SU-DHL-6 (cell line): Measurements from ENCODE around the gene M1AP.

Source experiments
- H2AFZ ChIP-seq: fragments of 200-600 bp; sonication (generic); 2 replicates; pipeline ENCODE4 v1.6.1; 2014; ENCODE audit warnings: low read depth, mild to moderate bottlenecking, moderate library complexity, mixed read lengths, antibody characterized with exemption, low read length; ENCODE audit not compliant: severe bottlenecking
- H3F3A ChIP-seq: fragments of 200-600 bp; shearing (Covaris generic); 2 replicates; pipeline ENCODE4 v1.6.0; 2016; ENCODE audit warnings: antibody characterized with exemption, mild to moderate bottlenecking; ENCODE audit not compliant: insufficient read depth
- H3K27ac ChIP-seq: fragments of 200-600 bp; sonication (generic); 2 replicates; pipeline ENCODE4 v1.5.1; 2016; ENCODE audit warnings: low read depth, mild to moderate bottlenecking, low read length, moderate library complexity, mixed read lengths
- H3K27me3 ChIP-seq: fragments of 200-600 bp; sonication (generic), shearing (Covaris generic); 2 replicates; pipeline ENCODE4 v1.6.0; 2014; ENCODE audit warnings: mild to moderate bottlenecking, low read length
- H3K36me3 ChIP-seq: fragments of 200-600 bp; sonication (generic); 2 replicates; pipeline ENCODE4 v1.6.1; 2014; ENCODE audit warnings: mild to moderate bottlenecking, low read length, mixed read lengths
- H3K4me2 ChIP-seq: fragments of 300-600, 200-600 bp; shearing (Covaris generic), sonication (generic); 2 replicates; pipeline ENCODE4 v1.6.0; 2014; ENCODE audit warnings: low read length, low read depth, mild to moderate bottlenecking; ENCODE audit not compliant: poor library complexity, severe bottlenecking
- H3K4me3 ChIP-seq: fragments of 200-600 bp; sonication (generic); 2 replicates; pipeline ENCODE4 v1.5.1; 2014; ENCODE audit warnings: antibody characterized with exemption, low read length, mild to moderate bottlenecking, mixed read lengths; ENCODE audit not compliant: insufficient read depth, poor library complexity, severe bottlenecking
- H3K79me2 ChIP-seq: fragments of 200-600 bp; sonication (generic); 2 replicates; pipeline ENCODE4 v1.6.1; 2014; ENCODE audit warnings: mild to moderate bottlenecking, low read length, moderate library complexity; ENCODE audit not compliant: insufficient read depth
- H3K9ac ChIP-seq: fragments of 200-600 bp; sonication (generic); 2 replicates; pipeline ENCODE4 v1.7.0; 2014; ENCODE audit warnings: mild to moderate bottlenecking, low read length
- H3K9me2 ChIP-seq: fragments of 200-600 bp; sonication (generic); replicated peaks from 2 replicates; pipeline ENCODE4 v1.6.1; 2014; ENCODE audit warnings: low read length; ENCODE audit not compliant: insufficient read depth
- H3K9me3 ChIP-seq: fragments of 200-600 bp; sonication (generic); 2 replicates; pipeline ENCODE4 v1.6.1; 2014; ENCODE audit warnings: low read length, mixed read lengths; ENCODE audit not compliant: insufficient read depth
- H4K20me1 ChIP-seq: fragments of 200-600 bp; sonication (generic); 2 replicates; pipeline ENCODE4 v1.6.1; 2014; ENCODE audit warnings: low read depth, mild to moderate bottlenecking, antibody characterized with exemption, low read length, moderate library complexity, mixed read lengths
- EZH2phosphoT487 ChIP-seq: fragments of 200-600 bp; sonication (generic), shearing (Covaris generic); conservative IDR thresholded peaks from 2 replicates; pipeline ENCODE4 v1.6.1; 2018; ENCODE audit warnings: mild to moderate bottlenecking, antibody characterized with exemption, low read length, moderate library complexity, mixed read lengths
- TF ChIP-seq, protein P1 (sequence below): fragments of 200-600 bp; sonication (generic); IDR thresholded peaks from one replicate; pipeline ENCODE4 v1.5.1; 2017; ENCODE audit warnings: antibody characterized with exemption, mild to moderate bottlenecking, low read length, moderate library complexity; ENCODE audit not compliant: insufficient read depth, poor library complexity, severe bottlenecking

Gene M1AP

DNA sequence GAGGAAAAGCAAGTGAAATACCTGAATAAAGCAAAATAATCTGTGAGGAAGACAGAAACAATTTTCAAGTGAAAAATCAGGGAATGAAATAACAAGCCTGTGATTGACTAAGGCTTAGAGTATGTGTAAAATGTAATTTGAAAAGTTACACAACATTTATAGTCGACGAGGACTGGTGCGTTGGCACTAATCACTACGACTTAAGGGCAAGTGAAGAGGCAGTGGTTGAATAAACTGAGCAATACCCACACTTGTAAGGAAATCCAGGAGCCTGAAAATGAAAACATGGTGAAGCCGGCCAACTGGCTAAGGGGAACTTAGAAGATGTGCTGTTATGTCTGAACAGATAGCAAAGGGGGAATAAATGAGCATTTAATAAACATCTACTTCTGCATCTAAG is 80.2 kb downstream of the M1AP start:
- H3K4me3 ChIP-seq, result no peak overlapping the region
- no peak overlapping the region for H2AFZ ChIP-seq
- H3K36me3 ChIP-seq, result no peaks in the 10 kb centered on the region
- no peak for TF ChIP-seq EZH2phosphoT487
- TF ChIP-seq, protein P1, sequence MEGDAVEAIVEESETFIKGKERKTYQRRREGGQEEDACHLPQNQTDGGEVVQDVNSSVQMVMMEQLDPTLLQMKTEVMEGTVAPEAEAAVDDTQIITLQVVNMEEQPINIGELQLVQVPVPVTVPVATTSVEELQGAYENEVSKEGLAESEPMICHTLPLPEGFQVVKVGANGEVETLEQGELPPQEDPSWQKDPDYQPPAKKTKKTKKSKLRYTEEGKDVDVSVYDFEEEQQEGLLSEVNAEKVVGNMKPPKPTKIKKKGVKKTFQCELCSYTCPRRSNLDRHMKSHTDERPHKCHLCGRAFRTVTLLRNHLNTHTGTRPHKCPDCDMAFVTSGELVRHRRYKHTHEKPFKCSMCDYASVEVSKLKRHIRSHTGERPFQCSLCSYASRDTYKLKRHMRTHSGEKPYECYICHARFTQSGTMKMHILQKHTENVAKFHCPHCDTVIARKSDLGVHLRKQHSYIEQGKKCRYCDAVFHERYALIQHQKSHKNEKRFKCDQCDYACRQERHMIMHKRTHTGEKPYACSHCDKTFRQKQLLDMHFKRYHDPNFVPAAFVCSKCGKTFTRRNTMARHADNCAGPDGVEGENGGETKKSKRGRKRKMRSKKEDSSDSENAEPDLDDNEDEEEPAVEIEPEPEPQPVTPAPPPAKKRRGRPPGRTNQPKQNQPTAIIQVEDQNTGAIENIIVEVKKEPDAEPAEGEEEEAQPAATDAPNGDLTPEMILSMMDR, result no peak
- H3K9me3 ChIP-seq, result no peaks in the 10 kb centered on the region
- no peaks in the 10 kb centered on the region for H3K9me2 ChIP-seq
- no peak overlapping the region for H3K27ac ChIP-seq
- no peaks in the 10 kb centered on the region for H3F3A ChIP-seq
- no peaks in the 10 kb centered on the region for H4K20me1 ChIP-seq
- H3K4me2 ChIP-seq, result no peak overlapping the region
- H3K9ac ChIP-seq, result no peak overlapping the region
- H3K79me2 ChIP-seq, result no peaks in the 10 kb centered on the region
- H3K27me3 ChIP-seq, result no peaks in the 10 kb centered on the region

DNA sequence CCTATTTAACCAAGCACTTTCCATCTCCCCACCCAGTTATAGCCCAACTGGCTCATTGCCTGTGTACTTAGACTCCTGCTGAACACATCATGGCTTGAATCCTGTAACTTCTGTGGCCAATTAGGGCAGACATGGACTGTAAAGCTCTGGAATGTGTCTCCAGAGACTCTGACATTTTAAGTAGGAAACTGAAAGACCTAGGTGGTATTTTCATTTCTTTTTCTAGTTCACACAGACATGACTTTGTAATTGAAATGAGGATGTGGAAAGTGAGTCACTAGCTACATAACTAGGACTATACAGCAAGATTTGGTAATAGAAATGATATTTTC is 81.4 kb downstream of the M1AP start:
- Histone ChIP-seq H3F3A (no peaks in the 10 kb centered on the region), H3K9me2 (no peaks in the 10 kb centered on the region), H3K79me2 (no peaks in the 10 kb centered on the region), H3K36me3 (no peaks in the 10 kb centered on the region), H3K27ac (no peak overlapping the region), H3K4me2 (no peak overlapping the region), H4K20me1 (no peaks in the 10 kb centered on the region), H3K9me3 (no peaks in the 10 kb centered on the region), H3K9ac (no peak overlapping the region), H2AFZ (no peak overlapping the region), H3K4me3 (no peak overlapping the region), H3K27me3 (no peaks in the 10 kb centered on the region)
- no peak for TF ChIP-seq EZH2phosphoT487
- TF ChIP-seq, protein P1, result no peak

DNA sequence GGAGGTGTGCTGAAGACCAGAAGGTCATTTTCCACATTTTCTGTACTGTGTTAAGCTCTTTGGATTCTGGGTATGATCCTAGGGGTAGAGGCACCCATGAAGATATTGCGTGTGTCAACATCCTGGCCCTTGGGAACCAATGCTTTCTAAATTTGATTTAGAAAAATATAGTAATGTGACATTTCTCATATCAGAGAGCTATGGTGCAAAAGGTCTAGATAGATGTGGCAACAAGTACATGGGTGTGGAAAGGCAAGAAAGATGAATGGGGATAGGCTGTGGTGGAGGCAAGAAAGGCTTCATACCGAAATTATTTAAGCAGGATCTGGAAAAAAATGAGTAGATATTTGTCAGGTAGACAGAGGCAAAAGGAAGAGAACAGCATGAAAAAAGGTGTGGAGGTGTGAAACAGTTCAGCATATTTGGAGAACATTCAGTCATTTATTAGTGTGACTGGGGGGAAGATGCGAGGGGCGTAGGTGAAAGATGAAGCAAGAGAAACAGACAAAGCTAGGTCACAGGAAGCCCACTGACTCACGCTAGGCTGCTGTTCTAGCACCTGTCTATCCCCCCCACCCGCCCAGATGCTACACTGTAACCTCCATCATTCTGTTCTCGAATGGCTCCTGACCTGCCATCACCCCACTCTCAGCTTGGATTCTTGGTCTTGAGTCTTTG is 81.9 kb downstream of the M1AP start:
- Histone ChIP-seq H3K27ac (no peak overlapping the region), H2AFZ (no peak overlapping the region), H3K79me2 (no peaks in the 10 kb centered on the region), H3K9ac (no peak overlapping the region), H3K36me3 (no peaks in the 10 kb centered on the region), H3K9me2 (no peaks in the 10 kb centered on the region), H3K4me3 (no peak overlapping the region), H4K20me1 (no peaks in the 10 kb centered on the region), H3F3A (no peaks in the 10 kb centered on the region), H3K27me3 (no peaks in the 10 kb centered on the region), H3K9me3 (no peaks in the 10 kb centered on the region), H3K4me2 (no peak overlapping the region)
- no peak for TF ChIP-seq EZH2phosphoT487
- TF ChIP-seq, protein P1, result no peak
